Parathyroid adenoma (tissue), 2 donors: ENCODE measurements around the gene PRSS56.

Experiments used
- H2AFZ ChIP-seq: fragments of 300-600 bp; sonication (generic); one replicate; pipeline ENCODE4 v1.7.0; 2017; ENCODE audit warnings: antibody characterized with exemption, mild to moderate bottlenecking
- H3K27ac ChIP-seq: fragments of 300-600 bp; sonication (generic); one replicate; pipeline ENCODE4 v1.7.0; 2017
- H3K27me3 ChIP-seq: fragments of 300-600 bp; sonication (generic); one replicate; pipeline ENCODE4 v1.7.0; 2017; ENCODE audit warnings: low read length; ENCODE audit not compliant: control insufficient read depth, insufficient read depth
- H3K36me3 ChIP-seq: fragments of 300-600 bp; sonication (generic); one replicate; pipeline ENCODE4 v1.7.0; 2017; ENCODE audit warnings: low read length; ENCODE audit not compliant: control insufficient read depth, insufficient read depth
- H3K4me1 ChIP-seq: fragments of 300-600 bp; sonication (generic); one replicate; pipeline ENCODE4 v1.7.0; 2017; ENCODE audit warnings: control low read depth
- H3K4me2 ChIP-seq: fragments of 300-600 bp; sonication (generic); one replicate; pipeline ENCODE4 v1.7.0; 2017; ENCODE audit warnings: low read length
- H3K4me3 ChIP-seq: fragments of 300-600 bp; sonication (generic); one replicate; pipeline ENCODE4 v1.7.0; 2017; ENCODE audit warnings: low read depth, low read length
- H3K79me2 ChIP-seq: fragments of 300-600 bp; sonication (generic); one replicate; pipeline ENCODE4 v1.7.0; 2017; ENCODE audit warnings: control low read depth
- H3K9ac ChIP-seq: fragments of 300-600 bp; sonication (generic); one replicate; pipeline ENCODE4 v1.7.0; 2017; ENCODE audit warnings: mild to moderate bottlenecking
- H3K9me3 ChIP-seq: fragments of 300-600 bp; sonication (generic); one replicate; pipeline ENCODE4 v1.7.0; 2017; ENCODE audit warnings: low read length; ENCODE audit not compliant: control insufficient read depth
- CTCF ChIP-seq: fragments of 300-600 bp; sonication (generic); IDR thresholded peaks from one replicate; pipeline ENCODE4 v1.7.0; 2017; ENCODE audit warnings: antibody characterized with exemption, mild to moderate bottlenecking
- donor health status: primary hyperparathyroidism.

The PRSS56 gene

GRCh38 chr2:232502911-232503808, 17.0 kb upstream of the PRSS56 start:
- peak overlapping the region; percentile 65 for H3K4me2 ChIP-seq
- no peaks in the 10 kb centered on the region for H3K9me3 ChIP-seq
- H3K4me1 ChIP-seq = no peaks in the 10 kb centered on the region
- H3K9ac ChIP-seq = no peak overlapping the region
- peak overlapping the region; percentile 25 for H3K4me3 ChIP-seq
- H3K36me3 ChIP-seq = no peaks in the 10 kb centered on the region
- H2AFZ ChIP-seq = peak overlapping the region; percentile 84
- no peaks in the 10 kb centered on the region for H3K79me2 ChIP-seq
- TF ChIP-seq CTCF = no peak
- H3K27ac ChIP-seq = no peak overlapping the region
- H3K27me3 ChIP-seq = no peaks in the 10 kb centered on the region

GRCh38 chr2:232503809-232504323, 16.3 kb upstream of the PRSS56 start:
- H3K27me3 ChIP-seq = no peaks in the 10 kb centered on the region
- peak overlapping the region; percentile 84 for H2AFZ ChIP-seq
- no peaks in the 10 kb centered on the region for H3K4me1 ChIP-seq
- no peak overlapping the region for H3K4me2 ChIP-seq
- H3K79me2 ChIP-seq = no peaks in the 10 kb centered on the region
- H3K36me3 ChIP-seq = no peaks in the 10 kb centered on the region
- no peak overlapping the region for H3K4me3 ChIP-seq
- no peak for TF ChIP-seq CTCF
- H3K27ac ChIP-seq = no peak overlapping the region
- no peaks in the 10 kb centered on the region for H3K9me3 ChIP-seq
- no peak overlapping the region for H3K9ac ChIP-seq

GRCh38 chr2:232504438-232504837, 15.8 kb upstream of the PRSS56 start:
- Histone ChIP-seq H3K27me3 (no peaks in the 10 kb centered on the region), H3K4me1 (no peaks in the 10 kb centered on the region), H3K27ac (no peak overlapping the region), H3K4me2 (no peak overlapping the region), H3K36me3 (no peaks in the 10 kb centered on the region), H3K4me3 (no peak overlapping the region), H3K9me3 (no peaks in the 10 kb centered on the region), H2AFZ (no peak overlapping the region), H3K9ac (no peak overlapping the region), H3K79me2 (no peaks in the 10 kb centered on the region)
- no peak for TF ChIP-seq CTCF

- no peak overlapping the region for H3K27ac ChIP-seq
- H3K4me3 ChIP-seq = no peak overlapping the region
- no peak for TF ChIP-seq CTCF
- no peak overlapping the region for H3K9ac ChIP-seq
- no peak overlapping the region for H2AFZ ChIP-seq
- H3K9me3 ChIP-seq = no peaks in the 10 kb centered on the region
- H3K27me3 ChIP-seq = no peaks in the 10 kb centered on the region
- H3K36me3 ChIP-seq = no peaks in the 10 kb centered on the region
- no peaks in the 10 kb centered on the region for H3K4me1 ChIP-seq
- H3K4me2 ChIP-seq = no peak overlapping the region
- H3K79me2 ChIP-seq = no peaks in the 10 kb centered on the region
Observed at GRCh38 chr2:232505856-232506255, 14.3 kb upstream of the PRSS56 start.
